ENCODE data around the gene SPAG16. TPM values are rescaled to one million over a fixed set of nuclear protein-coding genes. Genes with fewer than 3 reads are reported as not detected.

SPAG16 gene
- total RNA-seq, 1 experiment from 2014 or later = 0.30 TPM

DNA sequence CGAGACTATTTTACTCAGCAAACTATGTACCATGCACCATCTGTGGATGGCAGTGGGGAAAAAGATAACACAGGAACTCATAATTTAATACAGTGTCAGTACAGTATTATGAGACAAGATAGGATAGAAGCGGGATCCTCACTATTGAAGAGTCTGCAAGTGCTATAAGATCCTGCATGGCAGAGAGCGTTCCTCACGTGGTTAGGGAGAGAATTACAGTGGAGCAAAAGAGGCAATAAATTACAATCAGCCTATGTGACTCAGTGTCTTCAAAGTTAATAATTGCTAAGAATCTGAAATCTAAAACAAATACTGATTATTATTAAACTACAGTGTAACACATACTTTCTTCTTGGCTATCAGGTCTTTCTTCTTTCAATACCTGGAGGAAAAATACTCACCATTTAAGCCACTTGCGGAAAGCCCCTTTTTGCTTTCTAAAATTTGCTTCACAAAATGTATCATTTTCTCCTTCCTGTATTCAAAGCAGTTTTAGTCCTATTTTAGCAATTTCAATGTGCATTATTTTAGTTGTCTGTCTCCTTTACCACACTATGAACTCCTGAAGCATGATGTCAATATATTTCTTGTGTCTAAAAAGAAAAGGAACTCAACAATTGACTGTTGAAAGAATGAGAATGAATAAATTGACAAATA lies 342.9 kb downstream of the SPAG16 start:
- ChIA-PET POLR2A (no interaction called here), RAD21 (ENCODE audit: low non-redundant PET in 1 of 2, low total read pairs in 2 of 2, uncharacterized antibody in 2 of 2, unreplicated experiment in 2 of 2) (no interaction called here)

GRCh38 chr2:213627835-213628460 lies 343.7 kb downstream of the SPAG16 start:
- no peak for ATAC-seq
- CTCF ChIA-PET = no interaction called here
- TF ChIP-seq EZH2phosphoT487 (IDR thresholded peaks at IDR 0.05; ENCODE audit: borderline replicate concordance) (no peak), CBX3 (IDR thresholded peaks at IDR 0.05; ENCODE audit: low read depth) (no peak), SRF (IDR thresholded peaks at IDR 0.05; ENCODE audit: low read depth) (no peak), SIN3A (IDR thresholded peaks at IDR 0.05; ENCODE audit: low read depth) (no peak), POLR2A (IDR thresholded peaks at IDR 0.05; ENCODE audit: borderline replicate concordance, extremely low read depth, insufficient read depth, insufficient read length) (no peak), ZNF274 (IDR thresholded peaks at IDR 0.05; ENCODE audit: low read depth, low read length) (no peak), POLR2AphosphoS5 (IDR thresholded peaks at IDR 0.05; ENCODE audit: low read depth, low read length) (no peak), JUND (IDR thresholded peaks at IDR 0.05) (no peak), YY1 (IDR thresholded peaks at IDR 0.05; ENCODE audit: extremely low read depth, insufficient replicate concordance, low read depth, low read length) (no peak), REST (IDR thresholded peaks at IDR 0.05; ENCODE audit: low read depth) (no peak), ZFX (IDR thresholded peaks at IDR 0.05) (no peak)
- TF ChIP-seq, protein P1, sequence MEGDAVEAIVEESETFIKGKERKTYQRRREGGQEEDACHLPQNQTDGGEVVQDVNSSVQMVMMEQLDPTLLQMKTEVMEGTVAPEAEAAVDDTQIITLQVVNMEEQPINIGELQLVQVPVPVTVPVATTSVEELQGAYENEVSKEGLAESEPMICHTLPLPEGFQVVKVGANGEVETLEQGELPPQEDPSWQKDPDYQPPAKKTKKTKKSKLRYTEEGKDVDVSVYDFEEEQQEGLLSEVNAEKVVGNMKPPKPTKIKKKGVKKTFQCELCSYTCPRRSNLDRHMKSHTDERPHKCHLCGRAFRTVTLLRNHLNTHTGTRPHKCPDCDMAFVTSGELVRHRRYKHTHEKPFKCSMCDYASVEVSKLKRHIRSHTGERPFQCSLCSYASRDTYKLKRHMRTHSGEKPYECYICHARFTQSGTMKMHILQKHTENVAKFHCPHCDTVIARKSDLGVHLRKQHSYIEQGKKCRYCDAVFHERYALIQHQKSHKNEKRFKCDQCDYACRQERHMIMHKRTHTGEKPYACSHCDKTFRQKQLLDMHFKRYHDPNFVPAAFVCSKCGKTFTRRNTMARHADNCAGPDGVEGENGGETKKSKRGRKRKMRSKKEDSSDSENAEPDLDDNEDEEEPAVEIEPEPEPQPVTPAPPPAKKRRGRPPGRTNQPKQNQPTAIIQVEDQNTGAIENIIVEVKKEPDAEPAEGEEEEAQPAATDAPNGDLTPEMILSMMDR (IDR thresholded peaks at IDR 0.05 in 2 of 3, conservative IDR thresholded peaks at IDR 0.05 in 1 of 3; ENCODE audit: borderline replicate concordance in 1 of 3, insufficient read depth in 1 of 3, low read depth in 2 of 3, low read length in 2 of 3) = no peak
- TF ChIP-seq, protein P2, sequence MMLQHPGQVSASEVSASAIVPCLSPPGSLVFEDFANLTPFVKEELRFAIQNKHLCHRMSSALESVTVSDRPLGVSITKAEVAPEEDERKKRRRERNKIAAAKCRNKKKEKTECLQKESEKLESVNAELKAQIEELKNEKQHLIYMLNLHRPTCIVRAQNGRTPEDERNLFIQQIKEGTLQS (IDR thresholded peaks at IDR 0.05) = no peak

More for the DNA sequence above, 342.9 kb downstream of the SPAG16 start:
- no peak overlapping the region for H2AFZ ChIP-seq (ENCODE audit: low read depth, low read length, poor library complexity, severe bottlenecking)
- no peaks in the 10 kb centered on the region for H3K9me3 ChIP-seq (ENCODE audit: control insufficient read depth in 1 of 2, insufficient read depth in 1 of 2, low read depth in 1 of 2, low read length in 2 of 2)
- CTCF ChIA-PET = no interaction called here
- TF ChIP-seq RAD21 (IDR thresholded peaks at IDR 0.05; ENCODE audit: low read depth) (no peak), EGR1 (IDR thresholded peaks at IDR 0.05; ENCODE audit: low read depth) (no peak), CEBPB (IDR thresholded peaks at IDR 0.05; ENCODE audit: low read depth) (no peak), SRF (IDR thresholded peaks at IDR 0.05; ENCODE audit: low read depth) (no peak), TCF7L2 (IDR thresholded peaks at IDR 0.05; ENCODE audit: borderline replicate concordance, extremely low read depth, insufficient read depth, insufficient read length) (no peak), ZNF274 (IDR thresholded peaks at IDR 0.05; ENCODE audit: low read depth, low read length) (no peak)
- H4K20me1 ChIP-seq (ENCODE audit: insufficient read depth) = no peaks in the 10 kb centered on the region
- no peak overlapping the region for H3K27ac ChIP-seq (ENCODE audit: low read depth, low read length)
- no TSS peak for BruUV-seq (replicated peaks)
- no peak overlapping the region for H3K4me2 ChIP-seq (ENCODE audit: low read length)
- no peak overlapping the region for H3K4me3 ChIP-seq (replicated peaks in 1 of 2; ENCODE audit: low read depth in 1 of 2, low read length in 2 of 2)
- H3K9ac ChIP-seq (ENCODE audit: low read length) = no peak overlapping the region
- no peaks in the 10 kb centered on the region for H3K9me2 ChIP-seq (ENCODE audit: insufficient read depth)
- H3K36me3 ChIP-seq (ENCODE audit: control insufficient read depth in 1 of 2, insufficient read depth in 2 of 2, low read length in 2 of 2) = no peaks in the 10 kb centered on the region
- DNase-seq (ENCODE audit: low read depth, low spot score) = no peak
- ATAC-seq = no peak
- no peaks in the 10 kb centered on the region for H3K4me1 ChIP-seq (ENCODE audit: control insufficient read depth in 1 of 2, insufficient read depth in 2 of 2, low read length in 2 of 2)
- no peaks in the 10 kb centered on the region for H3K79me2 ChIP-seq (ENCODE audit: insufficient read depth, low read length)
- no peaks in the 10 kb centered on the region for H3K27me3 ChIP-seq (ENCODE audit: insufficient read depth, low read length)
- intact Hi-C loops (cut with micrococcal nuclease) = no loop called here

More at GRCh38 chr2:213627835-213628460, 343.7 kb downstream of the SPAG16 start:
- no peaks in the 10 kb centered on the region for H3K36me3 ChIP-seq (ENCODE audit: control insufficient read depth in 1 of 2, insufficient read depth in 2 of 2, low read length in 2 of 2)
- H3K9me2 ChIP-seq (ENCODE audit: insufficient read depth) = no peaks in the 10 kb centered on the region
- H3K27ac ChIP-seq (ENCODE audit: low read depth, low read length) = no peak overlapping the region
- H3K27me3 ChIP-seq (ENCODE audit: insufficient read depth, low read length) = no peaks in the 10 kb centered on the region
- no peaks in the 10 kb centered on the region for H3K4me1 ChIP-seq (ENCODE audit: control insufficient read depth in 1 of 2, insufficient read depth in 2 of 2, low read length in 2 of 2)
- no peak overlapping the region for H3K9ac ChIP-seq (ENCODE audit: low read length)
- H2AFZ ChIP-seq (ENCODE audit: low read depth, low read length, poor library complexity, severe bottlenecking) = no peak overlapping the region
- H3K79me2 ChIP-seq (ENCODE audit: insufficient read depth, low read length) = no peaks in the 10 kb centered on the region
- BruUV-seq (replicated peaks) = no TSS peak
- no peak overlapping the region for H3K4me2 ChIP-seq (ENCODE audit: low read length)
- no peaks in the 10 kb centered on the region for H3K9me3 ChIP-seq (ENCODE audit: control insufficient read depth in 1 of 2, insufficient read depth in 1 of 2, low read depth in 1 of 2, low read length in 2 of 2)
- no peaks in the 10 kb centered on the region for H4K20me1 ChIP-seq (ENCODE audit: insufficient read depth)
- no peak overlapping the region for H3K4me3 ChIP-seq (replicated peaks in 1 of 2; ENCODE audit: low read depth in 1 of 2, low read length in 2 of 2)
- ChIA-PET RAD21 (ENCODE audit: low non-redundant PET in 1 of 2, low total read pairs in 2 of 2, uncharacterized antibody in 2 of 2, unreplicated experiment in 2 of 2) (no interaction called here), POLR2A (no interaction called here)
- DNase-seq (ENCODE audit: low read depth, low spot score) = no peak
- intact Hi-C loops (cut with micrococcal nuclease) = no loop called here
